NCI-H526 treated with DMSO at 0.1 percent for 48 hours (cell line): ENCODE results near the gene CHKA.

ENCODE experiments used
- DNase-seq: peaks from one replicate; lab custom pipeline; 2025; lab: John Stamatoyannopoulos, UW

Gene CHKA

GRCh38 chr11:68071281-68072048 is 49.7 kb downstream of the CHKA start:
- DNase-seq = no peak

DNA sequence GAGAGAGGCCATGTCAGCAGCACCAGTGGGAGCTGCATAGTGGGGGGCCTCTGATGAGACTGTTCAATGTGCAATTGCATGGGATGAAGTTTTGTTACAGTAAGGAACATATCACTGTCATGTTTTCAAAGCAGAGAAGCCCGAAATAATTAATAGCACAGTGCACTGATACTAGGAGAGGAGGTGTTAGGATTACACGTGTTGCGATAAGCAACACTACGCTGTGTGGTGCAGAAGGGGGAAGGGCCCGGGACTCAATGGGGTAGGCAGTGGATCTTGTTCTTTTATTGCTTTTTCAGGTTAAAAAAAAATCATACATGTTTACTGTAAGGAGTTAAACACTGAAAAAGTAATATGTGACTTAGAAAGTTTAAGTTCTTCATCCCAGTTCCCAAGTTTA is 53.2 kb downstream of the CHKA start:
- no peak for DNase-seq

DNA sequence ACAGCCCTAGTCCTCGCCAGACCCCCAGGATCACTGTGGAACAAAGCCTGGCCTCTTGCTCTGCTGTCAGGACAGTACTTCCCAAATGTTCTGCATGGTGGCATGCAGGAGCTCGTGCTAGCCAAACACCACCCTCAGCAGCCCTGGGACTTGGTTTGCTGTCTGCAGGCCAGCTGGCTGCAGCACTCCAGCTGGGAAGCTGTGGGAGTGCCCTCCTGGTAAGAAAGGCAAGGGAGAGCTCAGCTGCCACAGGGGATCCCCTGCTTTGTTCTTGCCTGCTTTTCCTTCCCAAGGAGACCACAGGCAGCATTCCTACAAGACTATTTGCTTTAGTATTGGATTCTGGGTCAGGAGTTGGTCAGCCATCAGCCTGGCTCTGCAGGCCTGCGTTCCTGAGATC is 54.4 kb downstream of the CHKA start:
- DNase-seq = no peak

- no peak for DNase-seq
These were observed 55.3 kb downstream of the CHKA start for GRCh38 chr11:68065841-68066240.

GRCh38 chr11:68064926-68065325 is 56.3 kb downstream of the CHKA start:
- DNase-seq = no peak

- no peak for DNase-seq
These were observed 59.7 kb downstream of the CHKA start for GRCh38 chr11:68061508-68061907.

GRCh38 chr11:68057807-68058206 is 63.4 kb downstream of the CHKA start:
- no peak for DNase-seq

DNA sequence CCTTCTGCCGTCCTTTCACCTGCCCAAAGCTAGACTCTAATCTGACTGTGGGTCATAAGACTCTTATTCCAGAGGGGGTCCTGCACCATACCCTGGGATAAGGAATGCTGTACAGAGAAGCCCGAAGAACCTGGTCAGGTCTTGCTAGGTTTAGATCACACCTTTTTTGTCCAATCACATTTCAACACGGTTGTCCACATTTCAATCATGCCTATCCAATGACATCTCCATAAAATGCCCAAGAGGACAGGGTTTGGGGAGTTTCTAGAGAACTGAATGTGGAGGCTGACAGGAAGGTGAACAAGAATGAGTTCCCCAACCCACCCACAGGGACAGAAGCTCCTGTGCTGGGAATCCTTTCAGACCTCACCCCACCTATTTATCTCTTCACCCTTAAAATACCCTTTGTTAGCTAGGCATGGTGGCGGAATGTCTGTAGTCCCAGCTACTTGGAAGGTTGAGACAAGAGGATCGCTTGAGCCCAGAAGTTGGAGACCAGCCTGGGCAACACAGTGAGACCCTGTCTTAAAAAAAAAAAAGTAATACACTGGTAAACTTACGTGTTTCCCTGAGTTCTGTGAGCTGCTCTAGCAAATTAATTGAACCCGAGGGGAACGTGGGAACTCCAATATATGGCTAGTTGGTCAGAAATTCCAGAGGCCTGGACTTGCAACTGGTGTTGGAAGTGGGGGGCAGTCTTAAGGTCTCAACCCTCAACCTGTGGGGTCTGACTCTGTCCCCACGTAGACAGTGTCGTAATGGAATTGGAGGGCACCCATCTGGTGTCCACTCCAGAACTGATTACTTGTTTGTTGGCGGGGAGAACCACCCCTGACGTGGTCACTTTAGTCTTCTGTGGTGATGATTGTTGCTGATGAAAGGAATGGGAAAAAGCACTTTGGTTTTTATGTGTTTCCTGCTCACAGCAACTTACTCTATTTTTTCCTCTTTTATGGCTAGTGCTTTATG is 64.6 kb downstream of the CHKA start:
- no peak for DNase-seq

- no peak for DNase-seq
These were observed 67.0 kb downstream of the CHKA start for GRCh38 chr11:68053981-68054812.

GRCh38 chr11:68053117-68053516 is 68.1 kb downstream of the CHKA start:
- DNase-seq = no peak

DNA sequence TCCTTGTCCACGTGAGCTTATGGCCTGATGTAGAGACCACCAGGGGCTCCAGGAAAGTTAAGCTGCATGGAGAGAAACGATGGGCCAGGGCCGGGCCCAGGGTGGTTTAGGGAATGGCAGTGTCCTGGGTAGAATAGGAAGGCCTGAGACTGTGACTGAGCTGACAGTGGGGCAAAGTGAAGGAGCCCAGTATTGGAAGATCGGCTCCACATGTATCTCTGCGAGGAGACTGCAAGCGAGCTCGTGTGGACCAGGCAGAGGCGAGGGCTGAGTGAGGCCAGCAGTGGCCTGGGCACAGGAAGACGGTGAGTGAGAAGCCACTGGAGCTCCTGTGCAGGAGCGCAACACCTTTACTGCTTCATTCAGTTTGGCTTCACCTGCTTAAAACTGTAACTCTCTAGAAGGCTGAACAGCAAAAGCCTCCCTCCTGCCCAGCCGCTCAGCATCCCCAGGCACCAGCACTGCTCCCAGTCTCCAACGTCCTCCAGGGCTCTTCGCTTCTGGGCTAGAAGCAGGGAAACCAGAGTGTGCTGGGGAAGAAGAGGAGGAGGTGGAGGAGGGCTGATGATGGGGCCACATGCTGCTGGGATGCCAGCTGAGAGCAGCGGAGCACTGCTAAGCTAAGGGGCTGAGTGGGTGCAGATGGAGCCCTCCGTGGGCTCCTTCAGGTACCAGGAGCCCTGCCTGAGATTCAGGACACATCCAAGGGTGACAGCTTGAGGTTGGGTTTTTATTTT is 68.9 kb downstream of the CHKA start:
- no peak for DNase-seq

DNA sequence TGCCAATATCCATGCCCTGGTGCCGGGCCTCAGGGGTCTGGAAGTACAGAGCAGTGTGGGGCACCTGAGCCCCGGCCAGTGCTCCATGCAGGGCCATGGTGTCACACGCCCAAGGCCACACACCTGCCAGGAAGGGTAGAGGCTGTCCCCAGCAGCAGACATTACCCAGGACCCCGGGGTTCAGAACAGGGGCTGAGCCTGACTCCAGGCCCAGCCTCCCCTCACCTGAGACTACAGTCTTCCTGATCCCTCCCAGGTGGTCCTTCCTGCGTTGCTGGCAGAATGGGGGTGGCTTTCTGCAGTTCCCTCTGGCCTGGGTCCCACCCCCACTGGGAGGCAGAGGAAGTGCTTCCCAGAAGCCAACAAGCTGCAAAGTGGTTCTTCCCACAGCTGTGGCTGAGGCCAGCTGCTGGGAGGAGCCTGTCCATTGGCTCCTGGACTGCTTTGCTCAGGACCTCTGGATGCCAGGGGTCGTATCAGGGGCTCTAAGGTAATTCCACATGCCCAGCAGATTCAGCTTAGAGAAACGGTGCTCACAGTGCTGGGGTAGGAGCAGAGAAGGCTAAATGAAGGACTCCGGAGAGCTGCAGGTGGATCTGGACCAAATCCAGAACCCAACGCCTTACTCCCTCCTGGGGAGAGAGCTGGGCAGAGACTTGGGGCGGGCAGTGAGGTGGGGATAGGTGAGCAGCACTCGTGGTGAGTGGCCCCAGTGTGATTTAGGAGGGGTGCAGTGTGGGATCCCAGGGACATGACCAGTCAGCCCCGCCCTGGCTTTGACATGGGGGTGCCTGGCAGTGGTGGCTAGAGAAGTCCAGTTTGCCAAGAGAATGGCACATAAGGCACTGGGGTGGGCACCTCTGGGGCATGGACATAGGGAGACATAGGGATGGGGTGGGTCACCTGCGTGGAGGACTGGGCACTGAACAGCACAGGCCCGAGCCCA is 69.7 kb downstream of the CHKA start:
- DNase-seq = no peak

GRCh38 chr11:68050371-68050841 is 70.8 kb downstream of the CHKA start:
- no peak for DNase-seq

GRCh38 chr11:68049509-68050370 is 71.4 kb downstream of the CHKA start:
- DNase-seq = no peak

DNA sequence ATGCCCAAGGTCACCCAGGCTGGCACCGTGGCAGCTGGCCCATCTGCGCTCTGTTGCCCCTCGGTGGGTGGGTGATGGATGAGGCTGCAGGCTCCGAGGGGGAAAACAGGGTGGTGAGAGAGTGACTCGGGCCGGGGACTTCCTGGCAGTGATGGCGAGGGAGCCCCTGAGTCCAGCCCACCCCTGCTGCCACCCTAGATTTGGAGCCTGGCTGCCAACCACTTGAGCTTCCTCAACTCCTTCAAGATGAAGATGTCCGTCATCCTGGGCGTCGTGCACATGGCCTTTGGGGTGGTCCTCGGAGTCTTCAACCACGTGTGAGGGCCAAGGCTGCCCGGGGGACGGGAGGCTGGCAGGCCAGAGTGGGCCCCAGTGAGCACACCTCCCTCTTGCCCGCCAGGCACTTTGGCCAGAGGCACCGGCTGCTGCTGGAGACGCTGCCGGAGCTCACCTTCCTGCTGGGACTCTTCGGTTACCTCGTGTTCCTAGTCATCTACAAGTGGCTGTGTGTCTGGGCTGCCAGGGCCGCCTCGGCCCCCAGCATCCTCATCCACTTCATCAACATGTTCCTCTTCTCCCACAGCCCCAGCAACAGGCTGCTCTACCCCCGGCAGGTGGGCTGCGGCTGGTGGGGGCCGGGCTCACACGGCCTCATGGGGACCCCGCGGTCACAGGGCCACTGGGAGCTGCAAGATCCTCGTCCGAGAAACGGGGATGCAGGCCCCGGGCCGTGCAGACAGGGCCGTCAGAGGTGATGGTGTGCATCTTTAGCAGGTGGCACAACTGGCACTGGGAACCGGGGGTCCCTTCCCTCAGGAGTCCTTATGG is 72.3 kb downstream of the CHKA start:
- DNase-seq = no peak

DNA sequence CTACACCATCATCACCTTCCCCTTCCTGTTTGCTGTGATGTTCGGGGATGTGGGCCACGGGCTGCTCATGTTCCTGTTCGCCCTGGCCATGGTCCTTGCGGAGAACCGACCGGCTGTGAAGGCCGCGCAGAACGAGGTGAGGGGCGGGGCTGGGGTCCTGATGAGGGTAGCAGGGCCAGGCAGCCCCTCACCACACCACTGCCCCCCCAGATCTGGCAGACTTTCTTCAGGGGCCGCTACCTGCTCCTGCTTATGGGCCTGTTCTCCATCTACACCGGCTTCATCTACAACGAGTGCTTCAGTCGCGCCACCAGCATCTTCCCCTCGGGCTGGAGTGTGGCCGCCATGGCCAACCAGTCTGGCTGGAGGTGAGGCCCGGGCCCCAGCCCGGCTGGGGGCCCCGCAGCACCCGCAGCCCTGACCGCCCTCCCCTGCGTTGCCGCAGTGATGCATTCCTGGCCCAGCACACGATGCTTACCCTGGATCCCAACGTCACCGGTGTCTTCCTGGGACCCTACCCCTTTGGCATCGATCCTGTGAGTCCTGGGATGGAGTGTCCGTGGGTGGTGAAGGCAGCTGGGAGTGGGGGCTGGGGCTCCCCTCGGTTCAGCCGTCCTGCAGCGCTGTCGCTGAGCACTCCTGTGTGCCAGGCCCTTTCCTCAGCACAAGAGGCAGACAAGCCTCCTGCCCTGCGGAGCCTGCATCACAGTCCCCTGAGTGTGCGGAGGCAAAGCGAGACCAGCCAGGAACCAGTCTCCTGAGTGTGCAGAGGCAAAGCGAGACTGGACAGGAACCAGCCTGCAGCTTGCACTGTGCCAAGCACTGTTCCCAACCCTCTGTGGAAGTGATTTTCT is 73.5 kb downstream of the CHKA start:
- no peak for DNase-seq

GRCh38 chr11:68044898-68045351 is 76.3 kb downstream of the CHKA start:
- no peak for DNase-seq
